Chondrocyte (in vitro differentiated cells): ENCODE results near the gene KCND3. TPM values are rescaled to one million over a fixed set of nuclear protein-coding genes. Genes with fewer than 3 reads are reported as not detected.

ENCODE experiments used
- DNase-seq: peaks from one replicate; pipeline ENCODE4 v3.0.0; 2021; ENCODE audit warnings: mixed read lengths, low spot score
- H3K27ac Mint-ChIP-seq: one replicate; pipeline ENCODE4 v1.8.0; 2021; ENCODE audit warnings: mild to moderate bottlenecking, moderate library complexity, mixed read lengths; ENCODE audit not compliant: unreplicated experiment
- H3K27me3 Mint-ChIP-seq: 2 replicates; pipeline ENCODE4 v1.8.0; 2021; ENCODE audit warnings: low read depth, mixed read lengths
- H3K36me3 Mint-ChIP-seq: 2 replicates; pipeline ENCODE4 v1.8.0; 2021; ENCODE audit warnings: low read depth, mixed read lengths
- H3K4me1 Mint-ChIP-seq: 2 replicates; pipeline ENCODE4 v1.8.0; 2021; ENCODE audit warnings: low read depth, mild to moderate bottlenecking, mixed read lengths
- H3K4me3 Mint-ChIP-seq: one replicate; pipeline ENCODE4 v1.8.0; 2021; ENCODE audit warnings: mild to moderate bottlenecking, moderate library complexity, mixed read lengths; ENCODE audit not compliant: unreplicated experiment
- H3K9me3 Mint-ChIP-seq: 2 replicates; pipeline ENCODE4 v1.8.0; 2021; ENCODE audit warnings: low read depth, mixed read lengths
- total RNA-seq: library from RNA; stranded (reverse); gene quantifications from 3 replicates; pipeline ENCODE4 v1.2.1, GENCODE V29; 2021
- TF ChIP-seq, protein P1 (sequence below): fragments of 200-600 bp; sonication (generic); IDR thresholded peaks from 2 replicates; pipeline ENCODE4 v1.5.0; 2021; ENCODE audit warnings: antibody characterized with exemption, mild to moderate bottlenecking, moderate library complexity

KCND3 gene
- total RNA-seq, 1 donor from 2014 or later, result 0.99 TPM

DNA sequence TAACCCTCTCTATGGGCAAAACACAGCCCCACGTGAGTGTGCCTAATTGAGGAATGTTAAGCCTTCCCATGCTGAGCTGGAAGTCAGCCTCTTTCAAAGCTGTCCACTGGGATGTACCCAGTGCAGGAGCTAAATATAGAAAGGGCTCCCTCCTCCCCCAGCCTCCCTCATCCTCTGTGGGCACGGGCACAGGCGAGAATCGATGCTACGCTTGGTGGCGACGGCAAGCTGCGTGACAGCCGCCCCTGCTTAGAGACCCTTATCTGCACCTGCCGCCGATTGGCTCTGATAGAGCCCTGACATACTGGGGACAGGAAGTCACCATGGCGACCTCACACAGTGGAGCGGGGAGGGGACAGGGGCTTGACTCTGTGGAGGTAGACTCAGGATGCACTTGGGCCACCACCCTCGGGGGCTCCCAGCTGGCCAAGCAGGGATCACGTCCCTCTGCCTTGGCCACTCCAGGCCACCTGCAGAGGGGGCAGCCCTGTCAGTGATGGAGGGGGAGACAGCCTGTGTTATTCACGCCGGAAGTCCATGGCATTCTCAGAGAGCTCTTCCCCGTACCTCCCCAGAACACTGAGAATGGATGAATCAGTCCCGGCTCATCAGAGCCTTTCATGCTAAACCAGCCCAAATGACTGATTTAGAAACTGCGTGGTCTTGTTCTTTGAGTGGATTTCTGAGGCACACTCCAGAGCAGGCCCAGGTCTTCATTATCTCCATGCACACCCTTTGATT, 84.8 kb downstream of the KCND3 start:
- Mint-ChIP-seq H3K27me3 (peaks cover 28% of the 10 kb centered on the region), H3K4me1 (peaks cover 11% of the 10 kb centered on the region)
- no peak for DNase-seq

DNA sequence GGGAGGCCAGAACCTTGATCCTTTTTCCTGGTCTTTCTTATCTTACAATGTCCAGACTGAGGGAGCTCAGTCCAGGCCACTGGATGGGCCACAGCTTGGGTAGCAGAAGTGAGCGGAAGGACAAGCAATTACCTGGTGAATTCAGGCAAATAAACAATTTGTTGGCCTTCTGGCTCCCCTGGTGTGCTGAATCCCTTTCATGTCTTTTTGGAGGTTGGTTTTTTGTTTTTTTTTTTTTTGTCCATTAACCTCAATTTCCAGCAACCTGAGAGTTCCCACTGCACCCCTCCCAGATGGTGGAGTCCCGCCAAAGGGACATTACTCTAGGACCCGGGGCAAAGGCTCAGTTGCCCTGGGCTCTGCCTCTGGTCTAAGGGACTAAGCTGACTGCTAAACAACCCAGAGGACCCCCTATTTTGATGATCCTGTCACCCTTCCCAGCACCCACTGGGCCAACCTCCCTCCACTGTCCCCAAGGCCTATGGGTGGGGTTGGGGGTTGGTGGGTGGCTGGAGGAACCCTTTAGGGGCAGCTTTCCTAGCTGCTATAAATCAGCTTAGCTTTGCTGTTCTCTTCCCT, 85.5 kb downstream of the KCND3 start:
- Mint-ChIP-seq H3K27me3 (peaks cover 24% of the 10 kb centered on the region), H3K27ac (no peak overlapping the region), H3K4me1 (peaks cover 11% of the 10 kb centered on the region), H3K9me3 (no peaks in the 10 kb centered on the region), H3K4me3 (no peak overlapping the region), H3K36me3 (no peaks in the 10 kb centered on the region)
- no peak for DNase-seq
- TF ChIP-seq, protein P1, sequence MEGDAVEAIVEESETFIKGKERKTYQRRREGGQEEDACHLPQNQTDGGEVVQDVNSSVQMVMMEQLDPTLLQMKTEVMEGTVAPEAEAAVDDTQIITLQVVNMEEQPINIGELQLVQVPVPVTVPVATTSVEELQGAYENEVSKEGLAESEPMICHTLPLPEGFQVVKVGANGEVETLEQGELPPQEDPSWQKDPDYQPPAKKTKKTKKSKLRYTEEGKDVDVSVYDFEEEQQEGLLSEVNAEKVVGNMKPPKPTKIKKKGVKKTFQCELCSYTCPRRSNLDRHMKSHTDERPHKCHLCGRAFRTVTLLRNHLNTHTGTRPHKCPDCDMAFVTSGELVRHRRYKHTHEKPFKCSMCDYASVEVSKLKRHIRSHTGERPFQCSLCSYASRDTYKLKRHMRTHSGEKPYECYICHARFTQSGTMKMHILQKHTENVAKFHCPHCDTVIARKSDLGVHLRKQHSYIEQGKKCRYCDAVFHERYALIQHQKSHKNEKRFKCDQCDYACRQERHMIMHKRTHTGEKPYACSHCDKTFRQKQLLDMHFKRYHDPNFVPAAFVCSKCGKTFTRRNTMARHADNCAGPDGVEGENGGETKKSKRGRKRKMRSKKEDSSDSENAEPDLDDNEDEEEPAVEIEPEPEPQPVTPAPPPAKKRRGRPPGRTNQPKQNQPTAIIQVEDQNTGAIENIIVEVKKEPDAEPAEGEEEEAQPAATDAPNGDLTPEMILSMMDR, result no peak

More for the DNA sequence above, 84.8 kb downstream of the KCND3 start:
- Mint-ChIP-seq H3K36me3 (no peaks in the 10 kb centered on the region), H3K9me3 (no peaks in the 10 kb centered on the region), H3K4me3 (peak overlapping the region; percentile 19), H3K27ac (peak overlapping the region; percentile 66)
- TF ChIP-seq, protein P1, result peak; percentile 16

GRCh38 chr1:111903148-111903870, 86.2 kb downstream of the KCND3 start:
- peaks cover 11% of the 10 kb centered on the region for H3K4me1 Mint-ChIP-seq
- DNase-seq, result no peak
- H3K27ac Mint-ChIP-seq, result no peak overlapping the region
- H3K27me3 Mint-ChIP-seq, result peaks cover 22% of the 10 kb centered on the region
- TF ChIP-seq, protein P1, result no peak
- no peaks in the 10 kb centered on the region for H3K9me3 Mint-ChIP-seq
- H3K4me3 Mint-ChIP-seq, result no peak overlapping the region
- H3K36me3 Mint-ChIP-seq, result peaks cover 1% of the 10 kb centered on the region

- H3K4me1 Mint-ChIP-seq, result no peaks in the 10 kb centered on the region
- peaks cover 1% of the 10 kb centered on the region for H3K36me3 Mint-ChIP-seq
- H3K27ac Mint-ChIP-seq, result no peak overlapping the region
- no peaks in the 10 kb centered on the region for H3K9me3 Mint-ChIP-seq
- no peaks in the 10 kb centered on the region for H3K27me3 Mint-ChIP-seq
- TF ChIP-seq, protein P1, result no peak
- H3K4me3 Mint-ChIP-seq, result no peak overlapping the region
- no peak for DNase-seq
These were observed 94.0 kb downstream of the KCND3 start for GRCh38 chr1:111895469-111895868.

DNA sequence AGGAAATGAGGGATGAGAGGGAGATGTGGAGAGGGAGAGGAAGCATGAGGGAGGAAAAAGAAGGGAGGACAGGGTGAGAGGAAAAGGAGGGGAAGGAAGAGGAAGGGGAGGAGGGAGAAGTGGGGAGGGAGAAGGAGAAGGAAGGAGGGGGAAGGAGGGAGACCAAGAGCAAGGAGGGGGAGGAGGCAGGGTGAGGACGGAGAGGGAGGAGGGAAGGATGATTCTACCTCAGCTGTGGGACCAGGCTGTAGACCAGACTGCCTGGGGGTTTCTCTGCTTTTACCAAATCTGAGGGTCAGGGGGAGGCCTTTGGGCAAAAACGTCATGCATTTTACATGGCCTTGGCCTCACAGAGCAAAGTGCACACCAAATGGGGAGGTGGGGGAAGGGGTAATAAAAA, 94.5 kb downstream of the KCND3 start:
- Mint-ChIP-seq H3K36me3 (peaks cover 1% of the 10 kb centered on the region), H3K4me3 (no peak overlapping the region), H3K4me1 (no peaks in the 10 kb centered on the region), H3K27ac (no peak overlapping the region), H3K9me3 (no peaks in the 10 kb centered on the region), H3K27me3 (no peaks in the 10 kb centered on the region)
- DNase-seq, result no peak
- TF ChIP-seq, protein P1, result no peak
